ENCODE results near the gene NEDD4L. TPM values are rescaled to one million over a fixed set of nuclear protein-coding genes. Genes with fewer than 3 reads are reported as not detected.

The NEDD4L gene
- total and polyA plus RNA-seq, 2 experiments from 2014 or later, result 36.2 to 72.3 TPM

DNA sequence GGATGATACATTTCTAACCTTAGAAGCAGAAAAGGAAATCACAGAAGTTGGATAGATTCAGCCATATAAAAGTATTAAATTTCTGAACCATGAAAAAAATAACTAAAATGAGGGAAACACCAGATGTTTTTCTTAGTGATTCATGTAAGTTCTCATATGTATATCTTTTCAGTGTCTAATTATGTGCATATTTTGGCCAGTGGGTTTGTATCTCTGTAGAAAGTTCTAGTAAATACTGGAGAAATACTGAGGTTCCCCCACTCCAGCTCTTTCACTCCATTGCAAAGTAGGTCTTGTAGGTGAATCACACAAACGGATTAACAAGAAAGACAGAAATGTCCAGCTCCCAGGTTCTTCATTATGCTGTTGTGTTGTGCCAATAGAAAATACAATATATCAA lies 222.3 kb downstream of the NEDD4L start:
- no peak overlapping the region for H3K4me3 Mint-ChIP-seq
- peaks cover 47% of the 10 kb centered on the region for H3K4me1 Mint-ChIP-seq
- H3K9me3 Mint-ChIP-seq, result no peaks in the 10 kb centered on the region
- H3K36me3 Mint-ChIP-seq (ENCODE audit: low read depth), result no peaks in the 10 kb centered on the region
- no peak overlapping the region for H3K27ac Mint-ChIP-seq
- Histone ChIP-seq H3K36me3 (ENCODE audit: insufficient read depth) (no peaks in the 10 kb centered on the region), H3K9me2 (ENCODE audit: insufficient read depth) (no peaks in the 10 kb centered on the region), H3K27me3 (ENCODE audit: insufficient read depth) (no peaks in the 10 kb centered on the region), H3K79me2 (replicated peaks; ENCODE audit: insufficient read depth) (peaks cover 64% of the 10 kb centered on the region), H3K27ac (ENCODE audit: low read depth) (no peak overlapping the region), H3F3A (replicated peaks; ENCODE audit: low read depth) (no peaks in the 10 kb centered on the region), H4K20me1 (replicated peaks; ENCODE audit: insufficient read depth) (no peaks in the 10 kb centered on the region), H2AFZ (no peak overlapping the region), H3K4me1 (ENCODE audit: insufficient read depth) (peaks cover 16% of the 10 kb centered on the region), H3K4me3 (no peak overlapping the region), H3K4me2 (no peak overlapping the region)
- DNase-seq (ENCODE audit: low spot score) (no peak), ATAC-seq (no peak)
- no peaks in the 10 kb centered on the region for H3K27me3 Mint-ChIP-seq (ENCODE audit: insufficient read depth, low read depth, poor library complexity)
- TF ChIP-seq EZH2phosphoT487 (IDR thresholded peaks at IDR 0.05; ENCODE audit: unreplicated experiment) (no peak), CREB1 (CRISPR knock-in tag; IDR thresholded peaks at IDR 0.05; ENCODE audit: low read depth) (no peak), NANOG (IDR thresholded peaks at IDR 0.05; ENCODE audit: borderline replicate concordance) (no peak), EZH2 (IDR thresholded peaks at IDR 0.05; ENCODE audit: low read depth, unreplicated experiment) (no peak), JUNB (IDR thresholded peaks at IDR 0.05; ENCODE audit: unreplicated experiment) (no peak), POLR2AphosphoS5 (IDR thresholded peaks at IDR 0.05; ENCODE audit: low read depth) (no peak)
- TF ChIP-seq, protein P1, sequence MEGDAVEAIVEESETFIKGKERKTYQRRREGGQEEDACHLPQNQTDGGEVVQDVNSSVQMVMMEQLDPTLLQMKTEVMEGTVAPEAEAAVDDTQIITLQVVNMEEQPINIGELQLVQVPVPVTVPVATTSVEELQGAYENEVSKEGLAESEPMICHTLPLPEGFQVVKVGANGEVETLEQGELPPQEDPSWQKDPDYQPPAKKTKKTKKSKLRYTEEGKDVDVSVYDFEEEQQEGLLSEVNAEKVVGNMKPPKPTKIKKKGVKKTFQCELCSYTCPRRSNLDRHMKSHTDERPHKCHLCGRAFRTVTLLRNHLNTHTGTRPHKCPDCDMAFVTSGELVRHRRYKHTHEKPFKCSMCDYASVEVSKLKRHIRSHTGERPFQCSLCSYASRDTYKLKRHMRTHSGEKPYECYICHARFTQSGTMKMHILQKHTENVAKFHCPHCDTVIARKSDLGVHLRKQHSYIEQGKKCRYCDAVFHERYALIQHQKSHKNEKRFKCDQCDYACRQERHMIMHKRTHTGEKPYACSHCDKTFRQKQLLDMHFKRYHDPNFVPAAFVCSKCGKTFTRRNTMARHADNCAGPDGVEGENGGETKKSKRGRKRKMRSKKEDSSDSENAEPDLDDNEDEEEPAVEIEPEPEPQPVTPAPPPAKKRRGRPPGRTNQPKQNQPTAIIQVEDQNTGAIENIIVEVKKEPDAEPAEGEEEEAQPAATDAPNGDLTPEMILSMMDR (conservative IDR thresholded peaks at IDR 0.05; ENCODE audit: low read depth in 2 of 2), result no peak

DNA sequence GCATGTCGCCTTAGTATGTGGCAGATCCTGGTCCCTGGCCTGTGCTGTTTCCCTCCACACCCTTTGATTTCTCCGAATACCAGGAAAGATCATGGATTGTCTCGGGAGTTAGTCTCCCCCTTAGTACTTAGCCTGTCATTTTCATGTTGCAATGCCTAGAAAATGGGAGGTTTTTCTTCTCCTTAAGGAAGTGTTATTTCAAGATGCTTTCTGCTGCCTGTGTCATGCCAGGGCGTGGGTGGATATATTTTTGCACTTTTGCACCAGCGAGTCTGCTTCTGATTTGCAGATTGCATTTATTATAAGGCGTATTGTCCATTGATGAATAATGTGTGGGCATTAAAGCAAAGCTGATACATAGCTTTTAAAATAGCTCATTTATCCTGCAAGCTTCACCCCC lies 223.5 kb downstream of the NEDD4L start:
- Histone ChIP-seq H3K36me3 (ENCODE audit: insufficient read depth) (no peaks in the 10 kb centered on the region), H3K27ac (ENCODE audit: low read depth) (no peak overlapping the region), H3K4me2 (no peak overlapping the region), H3K4me1 (ENCODE audit: insufficient read depth) (peaks cover 20% of the 10 kb centered on the region), H3K4me3 (no peak overlapping the region), H4K20me1 (replicated peaks; ENCODE audit: insufficient read depth) (no peaks in the 10 kb centered on the region), H3F3A (replicated peaks; ENCODE audit: low read depth) (no peaks in the 10 kb centered on the region), H3K9me2 (ENCODE audit: insufficient read depth) (no peaks in the 10 kb centered on the region), H3K27me3 (ENCODE audit: insufficient read depth) (no peaks in the 10 kb centered on the region), H3K79me2 (replicated peaks; ENCODE audit: insufficient read depth) (peaks cover 63% of the 10 kb centered on the region), H2AFZ (no peak overlapping the region)
- ATAC-seq (no peak; the same call in 2 of the 3 replicates), DNase-seq (ENCODE audit: low spot score) (no peak)
- Mint-ChIP-seq H3K27ac (no peak overlapping the region), H3K4me3 (no peak overlapping the region), H3K9me3 (no peaks in the 10 kb centered on the region), H3K27me3 (ENCODE audit: insufficient read depth, low read depth, poor library complexity) (no peaks in the 10 kb centered on the region), H3K36me3 (ENCODE audit: low read depth) (no peaks in the 10 kb centered on the region), H3K4me1 (peaks cover 49% of the 10 kb centered on the region)
- TF ChIP-seq NANOG (IDR thresholded peaks at IDR 0.05; ENCODE audit: borderline replicate concordance) (no peak), ETS1 (IDR thresholded peaks at IDR 0.05) (no peak), EZH2phosphoT487 (IDR thresholded peaks at IDR 0.05; ENCODE audit: unreplicated experiment) (no peak), EZH2 (IDR thresholded peaks at IDR 0.05; ENCODE audit: low read depth, unreplicated experiment) (no peak), REST (IDR thresholded peaks at IDR 0.05; ENCODE audit: unreplicated experiment) (no peak), ZNF331 (CRISPR knock-in tag; IDR thresholded peaks at IDR 0.05; ENCODE audit: low read depth) (no peak)
